MM.1S (cell line): ENCODE data around the gene ZNF598.

Source experiments
- DNase-seq: peaks from one replicate; pipeline ENCODE4 v3.0.0-alpha.2; 2015
- H2AFZ ChIP-seq: fragments of 300-600 bp; sonication (generic); 2 replicates; pipeline ENCODE4 v1.6.0; 2016; ENCODE audit warnings: antibody characterized with exemption, low read length
- H3F3A ChIP-seq: fragments of 300-600 bp; sonication (generic); 2 replicates; pipeline ENCODE4 v1.6.1; 2016; ENCODE audit warnings: mild to moderate bottlenecking, antibody characterized with exemption, low read length, moderate library complexity, mixed read lengths; ENCODE audit not compliant: insufficient read depth
- H3K27ac ChIP-seq: fragments of 300-600 bp; sonication (generic); 2 replicates; pipeline ENCODE4 v1.5.1; 2016; ENCODE audit warnings: mild to moderate bottlenecking, low read length
- H3K27me3 ChIP-seq: fragments of 300-600 bp; sonication (generic); replicated peaks from 2 replicates; pipeline ENCODE4 v1.6.0; 2016; ENCODE audit warnings: low read length; ENCODE audit not compliant: insufficient read depth
- H3K36me3 ChIP-seq: fragments of 300-600 bp; sonication (generic); replicated peaks from 2 replicates; pipeline ENCODE4 v1.6.1; 2016; ENCODE audit warnings: mild to moderate bottlenecking, low read length, mixed read lengths; ENCODE audit not compliant: insufficient read depth
- H3K4me1 ChIP-seq: fragments of 300-600 bp; sonication (generic); 2 replicates; pipeline ENCODE4 v1.6.1; 2016; ENCODE audit warnings: low read length, mixed read lengths
- H3K4me2 ChIP-seq: fragments of 300-600 bp; sonication (generic); 2 replicates; pipeline ENCODE4 v1.6.0; 2016; ENCODE audit warnings: low read depth, low read length
- H3K4me3 ChIP-seq: fragments of 300-600 bp; sonication (generic); 2 replicates; pipeline ENCODE4 v1.5.1; 2016; ENCODE audit warnings: low read length, mixed read lengths
- H3K79me2 ChIP-seq: fragments of 300-600 bp; sonication (generic); 2 replicates; pipeline ENCODE4 v1.6.1; 2016; ENCODE audit warnings: mixed run types, low read length, mixed read lengths
- H3K9ac ChIP-seq: fragments of 300-600 bp; sonication (generic); 2 replicates; pipeline ENCODE4 v1.6.1; 2016; ENCODE audit warnings: low read length, mixed read lengths
- H3K9me2 ChIP-seq: fragments of 300-600 bp; sonication (generic); replicated peaks from 2 replicates; pipeline ENCODE4 v1.6.1; 2016; ENCODE audit warnings: mild to moderate bottlenecking, low read length, mixed read lengths; ENCODE audit not compliant: insufficient read depth
- H3K9me3 ChIP-seq: fragments of 300-600 bp; sonication (generic); replicated peaks from 2 replicates; pipeline ENCODE4 v1.6.1; 2016; ENCODE audit warnings: mild to moderate bottlenecking, low read length, mixed read lengths; ENCODE audit not compliant: insufficient read depth
- H4K20me1 ChIP-seq: fragments of 300-600 bp; sonication (generic); 2 replicates; pipeline ENCODE4 v1.6.1; 2016; ENCODE audit warnings: mild to moderate bottlenecking, low read length, moderate library complexity, mixed read lengths; ENCODE audit not compliant: insufficient read depth
- CTCF ChIP-seq: fragments of 300-600 bp; sonication (generic); IDR thresholded peaks from 2 replicates; pipeline ENCODE4 v1.5.1; 2016; ENCODE audit warnings: antibody characterized with exemption, low read length, mixed read lengths
- EZH2 ChIP-seq: fragments of 300-600 bp; sonication (generic); optimal IDR thresholded peaks from 2 replicates; pipeline ENCODE3; 2017; ENCODE audit warnings: low read depth, mild to moderate bottlenecking, antibody characterized with exemption, low read length, mixed read lengths
- EZH2phosphoT487 ChIP-seq: fragments of 300-600 bp; sonication (generic); IDR thresholded peaks from 2 replicates; pipeline ENCODE4 v1.6.1; 2018; ENCODE audit warnings: antibody characterized with exemption, low read length

The ZNF598 gene

GRCh38 chr16:1976216-1976520, 33.5 kb downstream of the ZNF598 start:
- Histone ChIP-seq H4K20me1 (no peaks in the 10 kb centered on the region), H3K79me2 (peaks cover 23% of the 10 kb centered on the region), H2AFZ (no peak overlapping the region), H3K9ac (no peak overlapping the region), H3K4me2 (no peak overlapping the region), H3K27me3 (peaks cover 14% of the 10 kb centered on the region), H3K4me1 (0 out of 2 replicates have a peak, but pooled peaks cover 3% of the 10 kb centered on the region), H3F3A (peaks cover 4% of the 10 kb centered on the region; the same call in 1 of the 2 replicates), H3K27ac (no peak overlapping the region), H3K9me2 (no peaks in the 10 kb centered on the region), H3K4me3 (no peak overlapping the region), H3K9me3 (no peaks in the 10 kb centered on the region), H3K36me3 (no peaks in the 10 kb centered on the region)
- TF ChIP-seq EZH2phosphoT487, result no peak
- TF ChIP-seq EZH2, result no peak
- TF ChIP-seq CTCF, result no peak
- DNase-seq, result no peak

GRCh38 chr16:1975432-1976215, 34.0 kb downstream of the ZNF598 start:
- H3K27me3 ChIP-seq, result peaks cover 9% of the 10 kb centered on the region
- H3K4me2 ChIP-seq, result no peak overlapping the region
- no peak for DNase-seq
- no peak overlapping the region for H3K27ac ChIP-seq
- no peaks in the 10 kb centered on the region for H3K9me3 ChIP-seq
- 0 out of 2 replicates have a peak, but pooled peaks cover 3% of the 10 kb centered on the region for H3K4me1 ChIP-seq
- no peak overlapping the region for H3K4me3 ChIP-seq
- H3F3A ChIP-seq, result peaks cover 4% of the 10 kb centered on the region; the same call in 1 of the 2 replicates
- TF ChIP-seq CTCF, result no peak
- no peak for TF ChIP-seq EZH2
- TF ChIP-seq EZH2phosphoT487, result no peak
- H4K20me1 ChIP-seq, result no peaks in the 10 kb centered on the region
- H3K9me2 ChIP-seq, result no peaks in the 10 kb centered on the region
- no peak overlapping the region for H2AFZ ChIP-seq
- no peaks in the 10 kb centered on the region for H3K36me3 ChIP-seq
- H3K9ac ChIP-seq, result no peak overlapping the region
- peaks cover 23% of the 10 kb centered on the region for H3K79me2 ChIP-seq

GRCh38 chr16:1974157-1975070, 35.2 kb downstream of the ZNF598 start:
- Histone ChIP-seq H3K27me3 (no peaks in the 10 kb centered on the region), H2AFZ (no peak overlapping the region), H3K9me3 (no peaks in the 10 kb centered on the region), H3K36me3 (no peaks in the 10 kb centered on the region), H3K79me2 (peaks cover 23% of the 10 kb centered on the region), H4K20me1 (no peaks in the 10 kb centered on the region), H3K9ac (no peak overlapping the region), H3K4me3 (no peak overlapping the region), H3K9me2 (no peaks in the 10 kb centered on the region), H3K4me2 (no peak overlapping the region), H3F3A (peaks cover 4% of the 10 kb centered on the region; the same call in 1 of the 2 replicates), H3K27ac (no peak overlapping the region), H3K4me1 (0 out of 2 replicates have a peak, but pooled peaks cover 3% of the 10 kb centered on the region)
- TF ChIP-seq EZH2phosphoT487 (no peak), EZH2 (no peak), CTCF (no peak)
- DNase-seq, result no peak
